Naive thymus-derived CD8-positive, alpha-beta T cell (primary cell): ENCODE data around the gene KANK3. TPM values are rescaled to one million over a fixed set of nuclear protein-coding genes. Genes with fewer than 3 reads are reported as not detected.
"Not testable (repeated sequence)": the region's sequence is repeated elsewhere in the genome, so short reads cannot be mapped to it uniquely, and the experiment has no call there.

Source experiments
- ATAC-seq, 2 donors: fragments of 150-1000 bp; cut with Tn5 transposase in 1 of 2; sonication (Bioruptor Pico), chemical (Tn5 transposase) in 1 of 2; 1 replicate in 1 of 2; 2 replicates in 1 of 2; pipeline ENCODE4 v1.10.0; 2021; ENCODE audit warnings: mild to moderate bottlenecking in 2 of 2, moderate library complexity in 2 of 2
- POLR2A ChIA-PET: fragments of 350-600 bp; sonication (Branson Sonifier 250); formaldehyde crosslinking; loops from one replicate; lab custom pipeline; 2021; ENCODE audit warnings: antibody characterized with exemption; lab: Charles Lee
- DNase-seq, 10 donors: peaks; one replicate each; pipeline versions ENCODE4 v3.0.0 to v3.0.0-alpha.2; 2020 to 2022
- H3K27ac Mint-ChIP-seq, 10 donors: one replicate each; pipeline ENCODE4 v1.8.0; 2020 to 2022; ENCODE audit warnings: mild to moderate bottlenecking in 10 of 10, mixed read lengths in 10 of 10, moderate library complexity in 4 of 10, inconsistent platforms in 1 of 10
- H3K27me3 Mint-ChIP-seq, 5 donors: one replicate each; pipeline ENCODE4 v1.8.0; 2021 to 2022; ENCODE audit warnings: mixed read lengths in 5 of 5
- H3K36me3 Mint-ChIP-seq, 3 donors: one replicate each; pipeline ENCODE4 v1.8.0; 2020 to 2022; ENCODE audit warnings: mixed read lengths in 3 of 3, mild to moderate bottlenecking in 2 of 3, inconsistent platforms in 1 of 3
- H3K4me1 Mint-ChIP-seq, 4 donors: one replicate each; pipeline ENCODE4 v1.8.0; 2021 to 2022; ENCODE audit warnings: mixed read lengths in 4 of 4
- H3K4me3 Mint-ChIP-seq, 10 donors: one replicate each; pipeline ENCODE4 v1.8.0; 2020 to 2022; ENCODE audit warnings: mild to moderate bottlenecking in 10 of 10, mixed read lengths in 10 of 10, moderate library complexity in 6 of 10, inconsistent platforms in 1 of 10
- H3K9me3 Mint-ChIP-seq, 9 donors: one replicate each; pipeline ENCODE4 v1.8.0; 2020 to 2022; ENCODE audit warnings: mixed read lengths in 9 of 9, mild to moderate bottlenecking in 3 of 9, inconsistent platforms in 1 of 9, moderate library complexity in 1 of 9
- polyA plus RNA-seq, 3 donors: library from polyadenylated mRNA; unstranded; fragments of 300-500 nt; fragmentation: Illumina TruSeq; gene quantifications; one replicate each; pipeline ENCODE4 v1.2.3, GENCODE V29; 2021
- total RNA-seq, 8 experiments: library from RNA in 2 of 8; stranded (reverse) in 2 of 8; gene quantifications; one replicate each; pipeline ENCODE4 v1.2.3 and lab custom pipeline; 2021 to 2026

KANK3 gene
- total RNA-seq (1 to 10 TPM; 1.4 to 3.3 TPM), polyA plus RNA-seq (1 to 10 TPM in 2 of 3 donors, under 1 TPM in 1; 0.82 to 2.3 (median 1.5) TPM), total RNA-seq (lab: John Stamatoyannopoulos, UW) (0.67 to 5.8 (median 3.0) reads per million in 6 experiments)

GRCh38 chr19:8342684-8343482 is at the start of gene KANK3:
TSS of gene KANK3 (minus strand) at chr19:8343262. CDS start at chr19:8337828, 5,434 bp downstream.
- peak; percentile 99 for ATAC-seq
- peaks cover 0 to 9% (median 6%) of the 10 kb centered on the region in 5 donors for H3K27me3 Mint-ChIP-seq
- no peaks in the 10 kb centered on the region for H3K9me3 Mint-ChIP-seq
- H3K36me3 Mint-ChIP-seq: no peaks in the 10 kb centered on the region
- peaks cover 5 to 21% (median 15%) of the 10 kb centered on the region in 4 donors for H3K4me1 Mint-ChIP-seq
- POLR2A ChIA-PET: interaction anchor here (0.6 to 1.3 kb wide), 2 partner anchors 11 to 21 kb away, joined by 4 read pairs; partner anchors contain the start of genes NDUFA7 and RPS28
- peak within 1 kb of the TSS; percentile 72 to 88 (median 85) for H3K4me3 Mint-ChIP-seq
- peak within 1 kb of the TSS in 8 of 10 donors; percentile 13 to 88 (median 60) for H3K27ac Mint-ChIP-seq
- DNase-seq: peak; percentile 83 to 96 (median 88)

GRCh38 chr19:8392017-8392591 is 49.0 kb upstream of the KANK3 start:
- POLR2A ChIA-PET: no interaction called here
- DNase-seq (no peak), ATAC-seq (no peak)
- Mint-ChIP-seq H3K9me3 (no peaks in the 10 kb centered on the region), H3K36me3 (peaks cover 0 to 17% (median 0%) of the 10 kb centered on the region in 3 donors), H3K4me1 (peaks cover 18 to 65% (median 45%) of the 10 kb centered on the region in 4 donors), H3K27ac (peak overlapping the region in 9 of 10 donors; percentile 67 to 93 (median 85)), H3K4me3 (peak overlapping the region in 8 of 10 donors; percentile 65 to 92 (median 76)), H3K27me3 (no peaks in the 10 kb centered on the region)

- ATAC-seq: no peak
Observed at GRCh38 chr19:8391198-8392016, 48.3 kb upstream of the KANK3 start.

GRCh38 chr19:8390617-8390981 is 47.5 kb upstream of the KANK3 start:
- DNase-seq: peak; percentile 84 to 93 (median 86)
- ATAC-seq: peak; percentile 53 to 60
- Mint-ChIP-seq H3K27ac (peak overlapping the region; percentile 19 to 99 (median 92)), H3K4me1 (peaks cover 9 to 50% (median 34%) of the 10 kb centered on the region in 4 donors), H3K36me3 (peaks cover 0 to 9% (median 7%) of the 10 kb centered on the region in 3 donors), H3K4me3 (peak overlapping the region; percentile 77 to 95 (median 85)), H3K27me3 (no peaks in the 10 kb centered on the region), H3K9me3 (peaks cover 0 to 4% (median 0%) of the 10 kb centered on the region in 9 donors)
- POLR2A ChIA-PET: interaction anchor here (0.5 to 2.0 kb wide), 17 partner anchors 9 to 1714 kb away, joined by 3 to 10 read pairs (median 3); partner anchors contain the start of genes HNRNPM, MARCHF2, NDUFA7 and RPS28

More at GRCh38 chr19:8391198-8392016, 48.3 kb upstream of the KANK3 start:
- H3K36me3 Mint-ChIP-seq: peaks cover 0 to 14% (median 7%) of the 10 kb centered on the region in 3 donors
- no peaks in the 10 kb centered on the region for H3K27me3 Mint-ChIP-seq
- H3K4me3 Mint-ChIP-seq: peak overlapping the region; percentile 77 to 95 (median 85)
- peak overlapping the region; percentile 81 to 99 (median 92) for H3K27ac Mint-ChIP-seq
- H3K4me1 Mint-ChIP-seq: peaks cover 13 to 58% (median 39%) of the 10 kb centered on the region in 4 donors
- DNase-seq: no peak
- peaks cover 0 to 4% (median 0%) of the 10 kb centered on the region in 9 donors for H3K9me3 Mint-ChIP-seq
- POLR2A ChIA-PET: interaction anchor here (0.5 to 2.0 kb wide), 7 partner anchors 10 to 447 kb away, joined by 3 to 10 read pairs (median 3); partner anchors contain the start of genes MARCHF2 and ZNF414

GRCh38 chr19:8389891-8390616 is 47.0 kb upstream of the KANK3 start, which contains the start of gene RAB11B:
TSS of gene RAB11B (plus strand) at chr19:8390360. CDS start at chr19:8390417, 57 bp downstream.
- H3K36me3 Mint-ChIP-seq: peaks cover 0 to 7% (median 5%) of the 10 kb centered on the region in 3 donors
- DNase-seq: peak; percentile 90 to 99 (median 98)

GRCh38 chr19:8388612-8388958 is 45.5 kb upstream of the KANK3 start:
- ATAC-seq (no peak), DNase-seq (no peak)
- Mint-ChIP-seq H3K27me3 (no peaks in the 10 kb centered on the region), H3K36me3 (peaks cover 0 to 7% (median 3%) of the 10 kb centered on the region in 3 donors), H3K27ac (no peak overlapping the region), H3K9me3 (peaks cover 0 to 4% (median 0%) of the 10 kb centered on the region in 9 donors), H3K4me3 (peak overlapping the region in 4 of 10 donors; percentile 10 to 67 (median 39)), H3K4me1 (peaks cover 12 to 35% (median 29%) of the 10 kb centered on the region in 4 donors)
- POLR2A ChIA-PET: interaction anchor here (0.6 to 1.2 kb wide), 3 partner anchors 25 to 98 kb away, joined by 3 to 4 read pairs (median 3); partner anchors contain the start of gene HNRNPM

More at GRCh38 chr19:8389891-8390616, 47.0 kb upstream of the KANK3 start, which contains the start of gene RAB11B:
- POLR2A ChIA-PET: interaction anchor here (0.5 to 2.0 kb wide), 18 partner anchors 9 to 1714 kb away, joined by 3 to 10 read pairs (median 3); partner anchors contain the start of genes HNRNPM, MARCHF2, NDUFA7 and RPS28
- ATAC-seq: peak; percentile 92 to 93
- Mint-ChIP-seq H3K4me1 (peaks cover 9 to 48% (median 32%) of the 10 kb centered on the region in 4 donors), H3K4me3 (peak within 1 kb of the TSS; percentile 86 to 97 (median 93)), H3K27me3 (no peaks in the 10 kb centered on the region), H3K27ac (peak within 1 kb of the TSS; percentile 81 to 99 (median 96)), H3K9me3 (peaks cover 0 to 4% (median 0%) of the 10 kb centered on the region in 9 donors)

GRCh38 chr19:8387688-8388611 is 44.9 kb upstream of the KANK3 start:
- DNase-seq (no peak), ATAC-seq (no peak)
- H3K9me3 Mint-ChIP-seq: peaks cover 0 to 4% (median 0%) of the 10 kb centered on the region in 9 donors
- H3K27ac Mint-ChIP-seq: peak overlapping the region in 3 of 10 donors; percentile 6 to 53 (median 13)
- H3K36me3 Mint-ChIP-seq: peaks cover 0 to 7% (median 1%) of the 10 kb centered on the region in 3 donors
- POLR2A ChIA-PET: interaction anchor here (0.6 to 1.2 kb wide), 3 partner anchors 56 to 98 kb away, joined by 3 to 5 read pairs (median 4); partner anchors contain the start of gene HNRNPM
- H3K4me3 Mint-ChIP-seq: peak overlapping the region in 5 of 10 donors; percentile 30 to 63 (median 45)
- H3K4me1 Mint-ChIP-seq: peaks cover 10 to 30% (median 23%) of the 10 kb centered on the region in 4 donors
- H3K27me3 Mint-ChIP-seq: no peaks in the 10 kb centered on the region

GRCh38 chr19:8386990-8387389 is 43.9 kb upstream of the KANK3 start:
- DNase-seq: no peak
- no peak overlapping the region for H3K4me3 Mint-ChIP-seq
- peaks cover 6 to 23% (median 16%) of the 10 kb centered on the region in 4 donors for H3K4me1 Mint-ChIP-seq
- H3K36me3 Mint-ChIP-seq: peaks cover 0 to 7% (median 0%) of the 10 kb centered on the region in 3 donors
- H3K27me3 Mint-ChIP-seq: no peaks in the 10 kb centered on the region
- no peak for ATAC-seq
- peaks cover 0 to 4% (median 0%) of the 10 kb centered on the region in 9 donors for H3K9me3 Mint-ChIP-seq
- POLR2A ChIA-PET: interaction anchor here (0.6 kb wide), 1 partner anchor 69 kb away, joined by 7 read pairs; no protein-coding TSS in a partner anchor
- peak overlapping the region in 1 of 10 donors; percentile 46 for H3K27ac Mint-ChIP-seq

- ATAC-seq, POLR2A ChIA-PET, DNase-seq: not testable (repeated sequence)
Observed at GRCh38 chr19:8386419-8386818, 43.4 kb upstream of the KANK3 start.

GRCh38 chr19:8385566-8385965 is 42.5 kb upstream of the KANK3 start:
- POLR2A ChIA-PET, H3K4me1 Mint-ChIP-seq, H3K4me3 Mint-ChIP-seq: not testable (repeated sequence)

More at GRCh38 chr19:8386419-8386818, 43.4 kb upstream of the KANK3 start:
- H3K4me1 Mint-ChIP-seq: peaks cover 3 to 17% (median 11%) of the 10 kb centered on the region in 4 donors
- not testable (repeated sequence) for H3K4me3 Mint-ChIP-seq, H3K36me3 Mint-ChIP-seq, H3K27me3 Mint-ChIP-seq, H3K9me3 Mint-ChIP-seq, H3K27ac Mint-ChIP-seq

More at GRCh38 chr19:8385566-8385965, 42.5 kb upstream of the KANK3 start:
- H3K36me3 Mint-ChIP-seq, ATAC-seq, H3K9me3 Mint-ChIP-seq, H3K27me3 Mint-ChIP-seq, DNase-seq: not testable (repeated sequence)
- peak overlapping the region in 1 of 10 donors; percentile 11 for H3K27ac Mint-ChIP-seq
